Upper lobe of right lung (tissue), 1 donor: ENCODE data around the gene TANC2. TPM values are rescaled to one million over a fixed set of nuclear protein-coding genes. Genes with fewer than 3 reads are reported as not detected.
"Not testable (repeated sequence)": the region's sequence is repeated elsewhere in the genome, so short reads cannot be mapped to it uniquely, and the experiment has no call there.

Source experiments
- ATAC-seq: fragments of 200-7000 bp; cut with Tn5 transposase; one replicate; pipeline ENCODE4 v1.9.1; 2020; ENCODE audit warnings: mild to moderate bottlenecking, moderate library complexity
- DNase-seq: peaks from one replicate; pipeline ENCODE4 v3.0.0-alpha.2; 2020
- H3K27ac ChIP-seq: fragments of 200-600 bp; one replicate; pipeline ENCODE4 v1.8.0; 2022
- H3K27me3 ChIP-seq: fragments of 200-600 bp; one replicate; pipeline ENCODE4 v1.8.0; 2022; ENCODE audit warnings: mild to moderate bottlenecking
- H3K36me3 ChIP-seq: fragments of 200-600 bp; one replicate; pipeline ENCODE4 v1.8.0; 2022
- H3K4me1 ChIP-seq: fragments of 200-600 bp; one replicate; pipeline ENCODE4 v1.8.0; 2022
- H3K4me3 ChIP-seq: fragments of 200-600 bp; one replicate; pipeline ENCODE4 v1.8.0; 2022; ENCODE audit warnings: mild to moderate bottlenecking
- H3K9me3 ChIP-seq: fragments of 200-600 bp; one replicate; pipeline ENCODE4 v1.8.0; 2022
- CTCF ChIP-seq: fragments of 200-600 bp; IDR thresholded peaks from one replicate; pipeline ENCODE4 v1.8.0; 2022; ENCODE audit warnings: antibody characterized with exemption
- intact Hi-C: fragments of 100-400 bp; cut with DNase I; formaldehyde crosslinking; loops from one replicate; pipeline ENCODE4 v1.11.0; 2022
- total RNA-seq: library from RNA; stranded (reverse); fragmentation: NEBNext Ultra II Directional; extraction: Animal tissue kit (Norgen Biotek cat#: 25700); gene quantifications from one replicate; pipeline ENCODE4 v1.2.1, GENCODE V29; 2021
- donor health status: DM: no; HTN: yes; CAD: no; lungs with severe emphysema.

The TANC2 gene
- total RNA-seq, 1 donor from 2014 or later: 114 TPM

GRCh38 chr17:62971853-62972252 lies 5.8 kb downstream of the TANC2 start:
- DNase-seq: no peak
- Histone ChIP-seq H3K27me3 (no peaks in the 10 kb centered on the region), H3K27ac (no peak overlapping the region), H3K9me3 (no peaks in the 10 kb centered on the region), H3K4me3 (no peak overlapping the region), H3K4me1 (peaks cover 23% of the 10 kb centered on the region), H3K36me3 (no peaks in the 10 kb centered on the region)
- TF ChIP-seq CTCF: no peak
- ATAC-seq: no peak
- intact Hi-C loops: loop anchor here (10.0 kb wide), 1 partner anchor 267 kb away; no protein-coding TSS in a partner anchor

GRCh38 chr17:62974788-62975187 lies 8.8 kb downstream of the TANC2 start:
- no peaks in the 10 kb centered on the region for H3K9me3 ChIP-seq
- H3K27ac ChIP-seq: no peak overlapping the region
- ATAC-seq: no peak
- intact Hi-C loops: loop anchor here (10.0 kb wide), 1 partner anchor 270 kb away; no protein-coding TSS in a partner anchor
- H3K36me3 ChIP-seq: no peaks in the 10 kb centered on the region
- H3K4me3 ChIP-seq: no peak overlapping the region
- no peaks in the 10 kb centered on the region for H3K4me1 ChIP-seq
- H3K27me3 ChIP-seq: no peaks in the 10 kb centered on the region
- no peak for TF ChIP-seq CTCF
- DNase-seq: no peak

GRCh38 chr17:62975206-62975605 lies 9.2 kb downstream of the TANC2 start:
- no peaks in the 10 kb centered on the region for H3K27me3 ChIP-seq
- H3K4me3 ChIP-seq: no peak overlapping the region
- H3K36me3 ChIP-seq: no peaks in the 10 kb centered on the region
- no peak for TF ChIP-seq CTCF
- no peaks in the 10 kb centered on the region for H3K9me3 ChIP-seq
- no peaks in the 10 kb centered on the region for H3K4me1 ChIP-seq
- DNase-seq (no peak), ATAC-seq (no peak)
- H3K27ac ChIP-seq: no peak overlapping the region
- intact Hi-C loops: loop anchor here (10.0 kb wide), 1 partner anchor 270 kb away; no protein-coding TSS in a partner anchor

GRCh38 chr17:62976643-62977231 lies 10.7 kb downstream of the TANC2 start:
- DNase-seq, ATAC-seq, H3K4me1 ChIP-seq, H3K27ac ChIP-seq, H3K9me3 ChIP-seq, H3K36me3 ChIP-seq, H3K4me3 ChIP-seq, H3K27me3 ChIP-seq: not testable (repeated sequence)
- intact Hi-C loops: loop anchor here (10.0 kb wide), 1 partner anchor 272 kb away; no protein-coding TSS in a partner anchor

GRCh38 chr17:62980842-62981241 lies 14.8 kb downstream of the TANC2 start:
- intact Hi-C loops: no loop called here
- no peak for TF ChIP-seq CTCF
- H3K36me3 ChIP-seq: no peaks in the 10 kb centered on the region
- H3K4me1 ChIP-seq: no peaks in the 10 kb centered on the region
- H3K27me3 ChIP-seq: no peaks in the 10 kb centered on the region
- H3K9me3 ChIP-seq: peaks cover 9% of the 10 kb centered on the region
- DNase-seq (no peak), ATAC-seq (no peak)
- H3K27ac ChIP-seq: no peak overlapping the region
- no peak overlapping the region for H3K4me3 ChIP-seq

GRCh38 chr17:62981933-62982332 lies 15.9 kb downstream of the TANC2 start:
- no peaks in the 10 kb centered on the region for H3K27me3 ChIP-seq
- no peak overlapping the region for H3K4me3 ChIP-seq
- H3K27ac ChIP-seq: no peak overlapping the region
- no peaks in the 10 kb centered on the region for H3K4me1 ChIP-seq
- no peak for ATAC-seq
- intact Hi-C loops: no loop called here
- DNase-seq: no peak
- no peak for TF ChIP-seq CTCF
- peaks cover 9% of the 10 kb centered on the region for H3K9me3 ChIP-seq
- no peaks in the 10 kb centered on the region for H3K36me3 ChIP-seq
